Breast epithelium (tissue), 3 donors: ENCODE results near the gene TICRR.

ENCODE experiments used
- POLR2A ChIP-seq: fragments of 450-650 bp; IDR thresholded peaks from one replicate; pipeline ENCODE4 v1.6.1; 2016; ENCODE audit warnings: antibody characterized with exemption, mild to moderate bottlenecking, moderate library complexity
- POLR2AphosphoS5 ChIP-seq, 3 donors: sonication (generic); formaldehyde crosslinking; IDR thresholded peaks; one replicate each; pipeline ENCODE4 v1.6.1; 2017; ENCODE audit warnings: antibody characterized with exemption in 3 of 3
- TF ChIP-seq, protein P1 (sequence below), 3 donors: fragments of 450-650 bp; IDR thresholded peaks; one replicate each; pipeline ENCODE4 v1.5.1; 2016 to 2017; ENCODE audit warnings: antibody characterized with exemption in 3 of 3, mild to moderate bottlenecking in 3 of 3, moderate library complexity in 3 of 3

DNA sequence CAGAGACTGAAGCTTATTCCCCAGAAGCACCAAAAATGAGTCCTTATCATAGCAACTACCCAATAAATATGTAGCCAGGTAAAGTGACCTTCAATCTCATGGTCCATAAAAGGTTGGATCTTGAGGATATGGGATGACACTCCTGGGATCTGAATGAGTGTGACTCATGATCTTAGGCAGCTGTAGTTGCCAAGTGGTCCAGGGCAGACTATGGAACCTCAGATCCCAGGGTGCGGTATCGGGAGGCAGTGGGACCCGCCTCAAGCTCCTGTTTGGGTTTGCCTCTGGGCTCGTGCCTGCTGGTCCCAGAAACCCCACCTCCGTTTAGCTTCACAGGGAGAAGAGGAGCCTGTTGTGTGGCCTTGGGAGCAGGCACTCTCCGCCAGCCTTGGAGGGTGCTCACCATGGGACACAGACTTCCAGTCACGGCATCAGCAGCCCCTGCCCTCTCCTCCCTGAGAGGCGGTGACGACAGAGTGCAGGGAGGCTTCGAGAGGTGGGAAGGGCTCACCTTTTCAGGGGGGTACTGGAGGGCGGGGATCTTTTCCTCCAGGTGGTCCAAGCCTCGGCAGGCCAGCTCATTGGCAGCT is 95.8 kb downstream of the TICRR start:
- TF ChIP-seq, protein P1, sequence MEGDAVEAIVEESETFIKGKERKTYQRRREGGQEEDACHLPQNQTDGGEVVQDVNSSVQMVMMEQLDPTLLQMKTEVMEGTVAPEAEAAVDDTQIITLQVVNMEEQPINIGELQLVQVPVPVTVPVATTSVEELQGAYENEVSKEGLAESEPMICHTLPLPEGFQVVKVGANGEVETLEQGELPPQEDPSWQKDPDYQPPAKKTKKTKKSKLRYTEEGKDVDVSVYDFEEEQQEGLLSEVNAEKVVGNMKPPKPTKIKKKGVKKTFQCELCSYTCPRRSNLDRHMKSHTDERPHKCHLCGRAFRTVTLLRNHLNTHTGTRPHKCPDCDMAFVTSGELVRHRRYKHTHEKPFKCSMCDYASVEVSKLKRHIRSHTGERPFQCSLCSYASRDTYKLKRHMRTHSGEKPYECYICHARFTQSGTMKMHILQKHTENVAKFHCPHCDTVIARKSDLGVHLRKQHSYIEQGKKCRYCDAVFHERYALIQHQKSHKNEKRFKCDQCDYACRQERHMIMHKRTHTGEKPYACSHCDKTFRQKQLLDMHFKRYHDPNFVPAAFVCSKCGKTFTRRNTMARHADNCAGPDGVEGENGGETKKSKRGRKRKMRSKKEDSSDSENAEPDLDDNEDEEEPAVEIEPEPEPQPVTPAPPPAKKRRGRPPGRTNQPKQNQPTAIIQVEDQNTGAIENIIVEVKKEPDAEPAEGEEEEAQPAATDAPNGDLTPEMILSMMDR (IDR thresholded peaks at IDR 0.05), result no peak
- TF ChIP-seq POLR2A, result no peak
- no peak for TF ChIP-seq POLR2AphosphoS5 (IDR thresholded peaks at IDR 0.05)
